ENCODE data around the gene VWC2. TPM values are rescaled to one million over a fixed set of nuclear protein-coding genes. Genes with fewer than 3 reads are reported as not detected.

The VWC2 gene
- total and polyA plus RNA-seq, 2 of the 8 experiments (the other 6 are each of a cell fraction or from before 2014, with no cell fraction given), result 0.24 to 0.30 TPM

GRCh38 chr7:49797987-49798660, 24.7 kb downstream of the VWC2 start:
- H3K27ac ChIP-seq (ENCODE audit: low read depth, low read length), result no peak overlapping the region
- H3K4me2 ChIP-seq (ENCODE audit: insufficient read depth in 1 of 2, low read depth in 2 of 2, low read length in 2 of 2), result no peak overlapping the region
- H3K9me3 ChIP-seq (ENCODE audit: insufficient read depth in 2 of 2, low read depth in 1 of 2, low read length in 1 of 2), result no peaks in the 10 kb centered on the region
- H4K5ac ChIP-seq (ENCODE audit: insufficient read length, low read depth, low read length), result no peak overlapping the region
- no peak overlapping the region for H3K4me3 ChIP-seq (ENCODE audit: extremely low read depth in 1 of 4, insufficient read depth in 2 of 4, low read depth in 3 of 4, low read length in 4 of 4)
- CTCF ChIA-PET (ENCODE audit: partially characterized antibody), result interaction anchor here (1.0 to 1.6 kb wide), 3 partner anchors 10 to 1460 kb away, joined by 3 to 4 read pairs (median 3); no protein-coding TSS in a partner anchor
- H3K4me1 ChIP-seq (replicated peaks in 1 of 4; ENCODE audit: control insufficient read depth in 3 of 4, insufficient read depth in 4 of 4, low read length in 3 of 4), result no peaks in the 10 kb centered on the region
- H3K56ac ChIP-seq (replicated peaks; ENCODE audit: insufficient read length, low read depth, low read length), result no peak overlapping the region
- FAIRE-seq (no peak), DNase-seq (ENCODE audit: low read depth in 1 of 2, low spot score in 2 of 2) (no peak)
- no peak overlapping the region for H2AFZ ChIP-seq (ENCODE audit: low read length)
- no peak overlapping the region for H2BK12ac ChIP-seq (ENCODE audit: low read depth, low read length)
- H3K23ac ChIP-seq (ENCODE audit: insufficient read length), result no peak overlapping the region
- H4K91ac ChIP-seq (replicated peaks; ENCODE audit: insufficient read length, low read length), result no peak overlapping the region
- H2BK20ac ChIP-seq (ENCODE audit: low read length), result no peak overlapping the region
- H2BK5ac ChIP-seq (ENCODE audit: low read depth, low read length), result no peak overlapping the region
- no peak overlapping the region for H2BK120ac ChIP-seq (replicated peaks; ENCODE audit: low read depth, low read length)
- POLR2A ChIA-PET (ENCODE audit: partially characterized antibody), result no interaction called here
- no peak overlapping the region for H3K9ac ChIP-seq (replicated peaks in 1 of 4; ENCODE audit: extremely low read depth in 1 of 4, low read depth in 3 of 4, low read length in 3 of 4)
- H3K27me3 ChIP-seq (replicated peaks in 1 of 4; ENCODE audit: control insufficient read depth in 3 of 4, extremely low read depth in 1 of 4, insufficient read depth in 3 of 4, low read length in 3 of 4), result no peaks in the 10 kb centered on the region; a peak in 2 of 7 replicates
- H3K23me2 ChIP-seq (ENCODE audit: low read depth, low read length), result no peaks in the 10 kb centered on the region
- H2AK5ac ChIP-seq (ENCODE audit: low read depth, low read length), result no peak overlapping the region
- H3K79me2 ChIP-seq (ENCODE audit: control insufficient read depth in 1 of 2, insufficient read depth in 2 of 2, low read length in 2 of 2), result no peaks in the 10 kb centered on the region
- no peak overlapping the region for H3K4ac ChIP-seq (replicated peaks; ENCODE audit: insufficient read length, low read depth, low read length)
- TF ChIP-seq, protein P1, sequence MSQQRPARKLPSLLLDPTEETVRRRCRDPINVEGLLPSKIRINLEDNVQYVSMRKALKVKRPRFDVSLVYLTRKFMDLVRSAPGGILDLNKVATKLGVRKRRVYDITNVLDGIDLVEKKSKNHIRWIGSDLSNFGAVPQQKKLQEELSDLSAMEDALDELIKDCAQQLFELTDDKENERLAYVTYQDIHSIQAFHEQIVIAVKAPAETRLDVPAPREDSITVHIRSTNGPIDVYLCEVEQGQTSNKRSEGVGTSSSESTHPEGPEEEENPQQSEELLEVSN (IDR thresholded peaks at IDR 0.05), result no peak
- no peak for TF ChIP-seq FOSL1 (IDR thresholded peaks at IDR 0.05; ENCODE audit: insufficient read depth, low read depth, low read length)
- TF ChIP-seq BACH1 (IDR thresholded peaks at IDR 0.05; ENCODE audit: low read length), result no peak
- no peak for TF ChIP-seq POU5F1 (IDR thresholded peaks at IDR 0.05; ENCODE audit: low read depth, low read length)
- no peak for TF ChIP-seq EGR1 (IDR thresholded peaks at IDR 0.05; ENCODE audit: borderline replicate concordance, low read depth, low read length)
- no peak for TF ChIP-seq ASH2L (IDR thresholded peaks at IDR 0.05; ENCODE audit: low read length)
- no peak for TF ChIP-seq CHD1 (IDR thresholded peaks at IDR 0.05; ENCODE audit: low read depth, low read length)
- no peak for TF ChIP-seq TBP (IDR thresholded peaks at IDR 0.05; ENCODE audit: low read depth, low read length)
- no peak for TF ChIP-seq SP1 (IDR thresholded peaks at IDR 0.05; ENCODE audit: low read depth, low read length)
- H3K79me1 ChIP-seq (ENCODE audit: low read depth, low read length), result no peaks in the 10 kb centered on the region
- H2BK15ac ChIP-seq (ENCODE audit: low read length), result no peak overlapping the region
- H4K8ac ChIP-seq (ENCODE audit: extremely low read depth, insufficient read depth, low read length), result no peak overlapping the region
- WGBS, 2 experiments (ENCODE audit: extremely low coverage in 1 of 2, insufficient coverage in 1 of 2, insufficient read length in 1 of 2, insufficient replicate concordance in 2 of 2, low coverage in 1 of 2, low lambda C conversion rate in 2 of 2, missing lambda C conversion rate in 1 of 2), result 80% methylated on average over 6 of the region's 6 CpGs; no CpG with 5 or more reads in 1 of the 2 experiments
- no peak overlapping the region for H3K14ac ChIP-seq (ENCODE audit: insufficient read length)
- H3K18ac ChIP-seq (ENCODE audit: extremely low read depth, low read length), result no peak overlapping the region
- no peaks in the 10 kb centered on the region for H4K20me1 ChIP-seq (replicated peaks in 1 of 2; ENCODE audit: control insufficient read depth in 1 of 2, insufficient read depth in 2 of 2, low read length in 2 of 2)
- H3K36me3 ChIP-seq (ENCODE audit: control insufficient read depth in 2 of 4, insufficient read depth in 4 of 4, low read length in 3 of 4), result no peaks in the 10 kb centered on the region

Data from H1 (cell line).